B cell (primary cell): ENCODE data around the gene SDR39U1. TPM values are rescaled to one million over a fixed set of nuclear protein-coding genes. Genes with fewer than 3 reads are reported as not detected.

Source experiments
- ATAC-seq: fragments of 200-7000 bp; cut with Tn5 transposase; one replicate; pipeline ENCODE4 v1.10.0; 2021; ENCODE audit warnings: low read depth, mild to moderate bottlenecking, moderate number of reproducible peaks, moderate library complexity
- CTCF ChIA-PET: fragments of 350-600 bp; sonication (Branson Sonifier 250); formaldehyde crosslinking; loops from one replicate; lab custom pipeline; 2021; ENCODE audit warnings: antibody characterized with exemption, inconsistent platforms; lab: Charles Lee
- POLR2A ChIA-PET: fragments of 350-600 bp; sonication (Branson Sonifier 250); formaldehyde crosslinking; loops from one replicate; lab custom pipeline; 2021; ENCODE audit warnings: antibody characterized with exemption; lab: Charles Lee
- DNase-seq: peaks from one replicate; pipeline ENCODE4 v3.0.0; 2013
- H2AFZ ChIP-seq: 2 replicates; pipeline ENCODE4 v1.6.1; 2012; ENCODE audit warnings: mild to moderate bottlenecking, low read depth, low read length; ENCODE audit not compliant: insufficient read depth, poor library complexity, severe bottlenecking
- H3K27ac ChIP-seq, 2 donors: 1 replicate in 1 of 2; 2 replicates in 1 of 2; pipeline ENCODE4 v1.5.1; 2012 to 2013; ENCODE audit warnings: low read length in 2 of 2, mild to moderate bottlenecking in 2 of 2, moderate library complexity in 1 of 2
- H3K27me3 ChIP-seq, 4 experiments: fragments of 200-600 bp in 1 of 4; sonication (generic) in 1 of 4; replicated peaks in 1 of 4; 1 replicate in 2 of 4; 2 replicates in 2 of 4; pipeline versions ENCODE4 v1.6.1 to v1.7.0; 2013 to 2016; ENCODE audit warnings: low read length in 3 of 4, mild to moderate bottlenecking in 2 of 4, mixed read lengths in 1 of 4, moderate library complexity in 1 of 4; ENCODE audit not compliant: insufficient read depth in 4 of 4, control insufficient read depth in 3 of 4; ENCODE audit errors: control extremely low read depth in 1 of 4
- H3K36me3 ChIP-seq, 2 experiments: replicated peaks in 1 of 2; 1 replicate in 1 of 2; 2 replicates in 1 of 2; pipeline versions ENCODE4 v1.6.1 to v1.7.1; 2013; ENCODE audit warnings: low read length in 1 of 2; ENCODE audit not compliant: insufficient read depth in 2 of 2, control insufficient read depth in 1 of 2; ENCODE audit errors: control extremely low read depth in 1 of 2, extremely low read depth in 1 of 2
- H3K4me1 ChIP-seq, 2 donors: fragments of 200-600 bp in 1 of 2; sonication (generic) in 1 of 2; 1 replicate in 1 of 2; 2 replicates in 1 of 2; pipeline versions ENCODE4 v1.5.1 to v1.6.1; 2013 to 2017; ENCODE audit warnings: low read length in 2 of 2; ENCODE audit not compliant: control insufficient read depth in 2 of 2, insufficient read depth in 2 of 2
- H3K4me2 ChIP-seq: replicated peaks from 2 replicates; pipeline ENCODE3; 2012; ENCODE audit warnings: mild to moderate bottlenecking, low read depth, low read length; ENCODE audit not compliant: poor library complexity, severe bottlenecking
- H3K4me3 ChIP-seq, 5 experiments: fragments of 200-600 bp in 1 of 5; sonication (generic) in 1 of 5; 1 replicate in 3 of 5; 2 replicates in 2 of 5; pipeline versions ENCODE4 v1.5.1 to v1.7.0; 2011 to 2016; ENCODE audit warnings: low read length in 4 of 5, mild to moderate bottlenecking in 4 of 5, low read depth in 2 of 5, control low read depth in 1 of 5, moderate library complexity in 1 of 5; ENCODE audit not compliant: insufficient read depth in 1 of 5; ENCODE audit errors: control extremely low read depth in 1 of 5, extremely low read depth in 1 of 5
- H3K79me2 ChIP-seq: fragments of 200-600 bp; sonication (generic); one replicate; pipeline ENCODE4 v1.6.0; 2016; ENCODE audit warnings: low read length; ENCODE audit not compliant: control insufficient read depth, insufficient read depth
- H3K9ac ChIP-seq: fragments of 200-600 bp; sonication (generic); 2 replicates; pipeline ENCODE4 v1.6.1; 2017; ENCODE audit warnings: mild to moderate bottlenecking, low read length, moderate library complexity
- H3K9me3 ChIP-seq, 3 donors: one replicate each; pipeline versions ENCODE4 v1.6.1 to v1.7.1; 2013; ENCODE audit warnings: low read length in 2 of 3; ENCODE audit not compliant: control insufficient read depth in 2 of 3, insufficient read depth in 1 of 3; ENCODE audit errors: control extremely low read depth in 1 of 3
- H4K20me1 ChIP-seq: 2 replicates; pipeline ENCODE4 v1.6.0; 2012; ENCODE audit warnings: mild to moderate bottlenecking, low read length; ENCODE audit not compliant: insufficient read depth, control insufficient read depth, poor library complexity, severe bottlenecking
- H3K27ac Mint-ChIP-seq: one replicate; pipeline ENCODE4 v1.8.0; 2021; ENCODE audit warnings: mixed read lengths
- H3K27me3 Mint-ChIP-seq: one replicate; pipeline ENCODE4 v1.8.0; 2021; ENCODE audit warnings: mixed read lengths
- H3K4me1 Mint-ChIP-seq: one replicate; pipeline ENCODE4 v1.8.0; 2021; ENCODE audit warnings: mixed read lengths
- H3K4me3 Mint-ChIP-seq: one replicate; pipeline ENCODE4 v1.8.0; 2021; ENCODE audit warnings: mixed read lengths
- H3K9me3 Mint-ChIP-seq: one replicate; pipeline ENCODE4 v1.8.0; 2022; ENCODE audit warnings: mixed read lengths; ENCODE audit not compliant: insufficient read depth
- EZH2 ChIP-seq: IDR thresholded peaks from 2 replicates; pipeline ENCODE4 v1.6.1; 2012; ENCODE audit warnings: borderline replicate concordance, low read depth, mild to moderate bottlenecking, moderate library complexity, low read length; ENCODE audit not compliant: insufficient read depth, poor library complexity, severe bottlenecking
- WGBS: methylation state at CpG from one replicate; pipeline ENCODE4 v1.1.5; 2013; ENCODE audit warnings: missing lambda C conversion rate; ENCODE audit not compliant: insufficient coverage; 5-methylcytosine and 5-hydroxymethylcytosine counted together
- intact Hi-C: fragments of 100-400 bp; cut with micrococcal nuclease; formaldehyde crosslinking; loops from one replicate; pipeline ENCODE4 v1.10.0; 2022
- polyA plus RNA-seq: library from polyadenylated mRNA; depleted of rRNA; stranded (reverse); fragments of >200 nt; gene quantifications from 2 replicates; pipeline ENCODE4 v1.2.3, GENCODE V29; 2012
- total RNA-seq, 2 donors: library from RNA; stranded (reverse); fragments of 120-200 nt in 1 of 2; gene quantifications; 1 replicate in 1 of 2; 2 replicates in 1 of 2; pipeline versions ENCODE4 v1.2.3 to v1.2.4, GENCODE V29; 2013 to 2022
- TF ChIP-seq, protein P1 (sequence below): fragments of 200-600 bp; IDR thresholded peaks from one replicate; pipeline ENCODE4 v1.8.0; 2022; ENCODE audit warnings: antibody characterized with exemption, mild to moderate bottlenecking

Gene SDR39U1
- total and polyA plus RNA-seq, 2 donors (not counting 1 experiment from before 2014, with no cell fraction given): 126 to 247 TPM

DNA sequence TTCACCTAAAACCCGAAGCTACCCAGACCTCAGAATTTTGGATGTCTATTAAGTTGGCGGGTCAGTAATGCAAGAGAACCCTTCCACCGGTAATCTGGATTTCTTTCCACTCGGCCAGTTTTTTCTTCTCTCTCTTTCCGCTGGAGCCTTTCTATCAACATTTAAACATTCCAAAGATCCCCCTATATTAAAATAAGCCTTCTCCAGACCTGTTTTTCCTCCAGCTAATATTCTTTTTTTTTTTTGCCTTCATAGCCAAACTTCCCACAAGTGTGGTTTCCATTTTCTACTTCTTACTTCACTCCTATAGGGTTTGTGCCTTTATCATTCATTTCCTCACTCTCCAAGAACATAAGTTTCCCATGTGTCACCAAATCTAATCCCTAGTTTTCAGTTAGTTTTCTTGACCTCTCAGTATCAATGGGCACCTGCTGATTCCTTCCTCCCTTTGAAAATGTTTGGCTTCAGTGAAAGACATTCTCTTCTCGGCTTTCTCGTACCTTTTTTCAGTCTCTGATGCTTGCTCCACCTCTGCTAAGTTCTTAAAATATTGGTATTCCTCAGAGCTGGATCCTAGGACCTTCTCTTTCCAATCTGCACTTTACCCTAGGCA is 583 bp upstream of the SDR39U1 start:
- no peaks in the 10 kb centered on the region for H3K9me3 ChIP-seq
- no peak for ATAC-seq
- peaks cover 24% of the 10 kb centered on the region for H3K79me2 ChIP-seq
- no peaks in the 10 kb centered on the region for H3K27me3 ChIP-seq
- DNase-seq: no peak
- Mint-ChIP-seq H3K9me3 (no peaks in the 10 kb centered on the region), H3K27ac (peak overlapping the region; percentile 98), H3K4me3 (peak overlapping the region; percentile 97), H3K4me1 (peaks cover 42% of the 10 kb centered on the region), H3K27me3 (no peaks in the 10 kb centered on the region)
- 17% methylated on average over 6 of the region's 7 CpGs for WGBS
- intact Hi-C loops: loop anchor here (2.0 to 5.0 kb wide), 5 partner anchors 296 to 1142 kb away; partner anchors contain the start of genes AP1G2, DCAF11, NRL and PABPN1
- H3K9ac ChIP-seq: peak overlapping the region; percentile 61
- peaks cover 15 to 25% of the 10 kb centered on the region in 2 donors for H3K4me1 ChIP-seq
- ChIA-PET CTCF (interaction anchor here (1.4 to 5.0 kb wide), 3 partner anchors 12 to 110 kb away, joined by 5 to 56 read pairs (median 37); partner anchors contain the start of genes CBLN3 and KHNYN), POLR2A (interaction anchor here (0.7 to 2.2 kb wide), 3 partner anchors 12 to 201 kb away, joined by 7 to 18 read pairs (median 7); partner anchors contain the start of genes CBLN3, KHNYN and TINF2)
- H3K4me2 ChIP-seq: peak overlapping the region; percentile 86
- TF ChIP-seq EZH2: no peak
- TF ChIP-seq, protein P1, sequence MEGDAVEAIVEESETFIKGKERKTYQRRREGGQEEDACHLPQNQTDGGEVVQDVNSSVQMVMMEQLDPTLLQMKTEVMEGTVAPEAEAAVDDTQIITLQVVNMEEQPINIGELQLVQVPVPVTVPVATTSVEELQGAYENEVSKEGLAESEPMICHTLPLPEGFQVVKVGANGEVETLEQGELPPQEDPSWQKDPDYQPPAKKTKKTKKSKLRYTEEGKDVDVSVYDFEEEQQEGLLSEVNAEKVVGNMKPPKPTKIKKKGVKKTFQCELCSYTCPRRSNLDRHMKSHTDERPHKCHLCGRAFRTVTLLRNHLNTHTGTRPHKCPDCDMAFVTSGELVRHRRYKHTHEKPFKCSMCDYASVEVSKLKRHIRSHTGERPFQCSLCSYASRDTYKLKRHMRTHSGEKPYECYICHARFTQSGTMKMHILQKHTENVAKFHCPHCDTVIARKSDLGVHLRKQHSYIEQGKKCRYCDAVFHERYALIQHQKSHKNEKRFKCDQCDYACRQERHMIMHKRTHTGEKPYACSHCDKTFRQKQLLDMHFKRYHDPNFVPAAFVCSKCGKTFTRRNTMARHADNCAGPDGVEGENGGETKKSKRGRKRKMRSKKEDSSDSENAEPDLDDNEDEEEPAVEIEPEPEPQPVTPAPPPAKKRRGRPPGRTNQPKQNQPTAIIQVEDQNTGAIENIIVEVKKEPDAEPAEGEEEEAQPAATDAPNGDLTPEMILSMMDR: no peak
- H4K20me1 ChIP-seq: peaks cover 37% of the 10 kb centered on the region
- peak overlapping the region; percentile 64 for H2AFZ ChIP-seq
- peaks cover 0 to 27% of the 10 kb centered on the region in 2 experiments for H3K36me3 ChIP-seq
- H3K27ac ChIP-seq: peak overlapping the region; percentile 96
- peak overlapping the region; percentile 63 to 98 (median 94) for H3K4me3 ChIP-seq

DNA sequence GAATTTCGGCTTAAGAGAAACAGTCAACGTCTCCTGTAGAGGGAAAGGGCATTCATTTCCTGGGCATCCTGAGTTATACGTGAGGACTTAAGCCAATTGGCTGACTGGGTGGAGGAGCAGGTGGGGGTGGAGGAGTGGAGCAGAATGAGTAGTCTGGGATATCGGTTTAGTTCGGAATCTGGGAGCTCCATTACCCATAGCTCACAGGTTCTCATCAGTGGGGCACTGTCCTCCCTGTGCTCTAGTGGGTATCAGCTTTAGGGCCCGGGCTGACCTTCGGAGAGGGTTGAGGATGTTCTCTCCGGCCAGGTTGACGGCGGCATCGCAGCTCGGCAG is 704 bp downstream of the SDR39U1 start:
- ChIA-PET CTCF (interaction anchor here (0.7 to 5.0 kb wide), 7 partner anchors 11 to 255 kb away, joined by 3 to 56 read pairs (median 4); partner anchors contain the start of genes CBLN3, KHNYN and RIPK3), POLR2A (interaction anchor here (0.8 to 2.2 kb wide), 3 partner anchors 10 to 110 kb away, joined by 3 to 18 read pairs (median 4); partner anchors contain the start of genes CBLN3 and KHNYN)
- Histone ChIP-seq H2AFZ (peak overlapping the region; percentile 72), H3K9me3 (no peaks in the 10 kb centered on the region), H3K27me3 (no peaks in the 10 kb centered on the region), H3K27ac (peak overlapping the region; percentile 96), H3K4me2 (peak overlapping the region; percentile 86), H4K20me1 (peaks cover 49% of the 10 kb centered on the region), H3K36me3 (peaks cover 0 to 40% of the 10 kb centered on the region in 2 experiments), H3K9ac (peak overlapping the region; percentile 89), H3K79me2 (peaks cover 33% of the 10 kb centered on the region), H3K4me1 (peaks cover 26 to 35% of the 10 kb centered on the region in 2 donors), H3K4me3 (peak overlapping the region; percentile 43 to 97 (median 92))
- no peaks in the 10 kb centered on the region for H3K27me3 Mint-ChIP-seq
- TF ChIP-seq, protein P1: no peak
- TF ChIP-seq EZH2: no peak
- ATAC-seq (no peak), DNase-seq (no peak)
- H3K27ac Mint-ChIP-seq: peak overlapping the region; percentile 98
- H3K4me3 Mint-ChIP-seq: peak overlapping the region; percentile 97
- no peaks in the 10 kb centered on the region for H3K9me3 Mint-ChIP-seq
- WGBS: 5% methylated on average over 10 of the region's 12 CpGs
- intact Hi-C loops: loop anchor here (1.0 to 5.0 kb wide), 8 partner anchors 11 to 1141 kb away; partner anchors contain the start of genes AP1G2, DCAF11, GMPR2 and NEDD8
- peaks cover 54% of the 10 kb centered on the region for H3K4me1 Mint-ChIP-seq
